Skeletal muscle satellite cell (primary cell): ENCODE data around the gene FAM163A.

Source experiments
- H3K27me3 ChIP-seq: 2 replicates; pipeline ENCODE4 v1.7.0; 2013; ENCODE audit warnings: low read length; ENCODE audit not compliant: control insufficient read depth, insufficient read depth
- H3K36me3 ChIP-seq: 2 replicates; pipeline ENCODE4 v1.7.0; 2013; ENCODE audit warnings: mild to moderate bottlenecking, control low read depth, low read length; ENCODE audit not compliant: insufficient read depth
- H3K4me1 ChIP-seq: 2 replicates; pipeline ENCODE4 v1.7.0; 2013; ENCODE audit warnings: low read length; ENCODE audit not compliant: control insufficient read depth, insufficient read depth
- H3K4me2 ChIP-seq: 2 replicates; pipeline ENCODE4 v1.7.0; 2013; ENCODE audit warnings: mild to moderate bottlenecking, low read length
- H3K4me3 ChIP-seq: 2 replicates; pipeline ENCODE4 v1.7.0; 2013; ENCODE audit warnings: low read length
- H3K9ac ChIP-seq: 2 replicates; pipeline ENCODE4 v1.7.0; 2013; ENCODE audit warnings: mild to moderate bottlenecking, low read depth, low read length, moderate library complexity
- H3K9me3 ChIP-seq: replicated peaks from 2 replicates; pipeline ENCODE4 v1.7.0; 2013; ENCODE audit warnings: mild to moderate bottlenecking, control low read depth, low read length

The FAM163A gene

GRCh38 chr1:179729881-179730280 lies 13.2 kb upstream of the FAM163A start:
- H3K36me3 ChIP-seq, result no peaks in the 10 kb centered on the region
- no peak overlapping the region for H3K4me2 ChIP-seq
- no peaks in the 10 kb centered on the region for H3K9me3 ChIP-seq
- H3K4me3 ChIP-seq, result no peak overlapping the region
- no peak overlapping the region for H3K9ac ChIP-seq
- H3K27me3 ChIP-seq, result peaks cover 21% of the 10 kb centered on the region
- H3K4me1 ChIP-seq, result no peaks in the 10 kb centered on the region

GRCh38 chr1:179731643-179732042 lies 11.4 kb upstream of the FAM163A start:
- Histone ChIP-seq H3K4me1 (no peaks in the 10 kb centered on the region), H3K36me3 (no peaks in the 10 kb centered on the region), H3K9me3 (no peaks in the 10 kb centered on the region), H3K4me2 (no peak overlapping the region), H3K4me3 (no peak overlapping the region), H3K9ac (no peak overlapping the region), H3K27me3 (peaks cover 21% of the 10 kb centered on the region)

- H3K4me1 ChIP-seq, result no peaks in the 10 kb centered on the region
- no peak overlapping the region for H3K4me3 ChIP-seq
- no peak overlapping the region for H3K9ac ChIP-seq
- no peaks in the 10 kb centered on the region for H3K9me3 ChIP-seq
- H3K4me2 ChIP-seq, result no peak overlapping the region
- H3K27me3 ChIP-seq, result peaks cover 78% of the 10 kb centered on the region
- H3K36me3 ChIP-seq, result no peaks in the 10 kb centered on the region
Observed at GRCh38 chr1:179742291-179742690, 800 bp upstream of the FAM163A start.

GRCh38 chr1:179743679-179744400 lies 749 bp downstream of the FAM163A start:
- no peak overlapping the region for H3K9ac ChIP-seq
- H3K36me3 ChIP-seq, result no peaks in the 10 kb centered on the region
- H3K4me2 ChIP-seq, result peak overlapping the region; percentile 41
- H3K4me3 ChIP-seq, result no peak overlapping the region
- H3K9me3 ChIP-seq, result no peaks in the 10 kb centered on the region
- H3K4me1 ChIP-seq, result no peaks in the 10 kb centered on the region
- H3K27me3 ChIP-seq, result peaks cover 83% of the 10 kb centered on the region

- H3K9ac ChIP-seq, result no peak overlapping the region
- H3K27me3 ChIP-seq, result peaks cover 85% of the 10 kb centered on the region
- no peak overlapping the region for H3K4me3 ChIP-seq
Observed at GRCh38 chr1:179744401-179745130, 1.5 kb downstream of the FAM163A start.

GRCh38 chr1:179745131-179745611 lies 2.1 kb downstream of the FAM163A start:
- no peaks in the 10 kb centered on the region for H3K4me1 ChIP-seq
- H3K4me2 ChIP-seq, result no peak overlapping the region
- H3K36me3 ChIP-seq, result no peaks in the 10 kb centered on the region
- no peak overlapping the region for H3K4me3 ChIP-seq
- no peak overlapping the region for H3K9ac ChIP-seq
- H3K27me3 ChIP-seq, result peaks cover 79% of the 10 kb centered on the region
- no peaks in the 10 kb centered on the region for H3K9me3 ChIP-seq

More at GRCh38 chr1:179744401-179745130, 1.5 kb downstream of the FAM163A start:
- Histone ChIP-seq H3K4me2 (no peak overlapping the region), H3K36me3 (no peaks in the 10 kb centered on the region), H3K9me3 (no peaks in the 10 kb centered on the region), H3K4me1 (no peaks in the 10 kb centered on the region)

GRCh38 chr1:179745743-179746142 lies 2.7 kb downstream of the FAM163A start:
- Histone ChIP-seq H3K4me3 (no peak overlapping the region), H3K9ac (no peak overlapping the region), H3K27me3 (peaks cover 73% of the 10 kb centered on the region), H3K36me3 (no peaks in the 10 kb centered on the region), H3K9me3 (no peaks in the 10 kb centered on the region), H3K4me2 (no peak overlapping the region), H3K4me1 (no peaks in the 10 kb centered on the region)

- Histone ChIP-seq H3K9me3 (no peaks in the 10 kb centered on the region), H3K27me3 (peaks cover 54% of the 10 kb centered on the region), H3K4me2 (no peak overlapping the region), H3K9ac (no peak overlapping the region), H3K4me1 (no peaks in the 10 kb centered on the region), H3K36me3 (no peaks in the 10 kb centered on the region), H3K4me3 (no peak overlapping the region)
Observed at GRCh38 chr1:179747611-179748010, 4.5 kb downstream of the FAM163A start.

- H3K27me3 ChIP-seq, result peaks cover 45% of the 10 kb centered on the region
Observed at GRCh38 chr1:179748772-179749171, 5.7 kb downstream of the FAM163A start.

GRCh38 chr1:179750630-179751029 lies 7.5 kb downstream of the FAM163A start:
- no peaks in the 10 kb centered on the region for H3K9me3 ChIP-seq

More at GRCh38 chr1:179748772-179749171, 5.7 kb downstream of the FAM163A start:
- Histone ChIP-seq H3K4me2 (no peak overlapping the region), H3K9ac (no peak overlapping the region), H3K4me1 (no peaks in the 10 kb centered on the region), H3K9me3 (no peaks in the 10 kb centered on the region), H3K36me3 (no peaks in the 10 kb centered on the region), H3K4me3 (no peak overlapping the region)

GRCh38 chr1:179753061-179753460 lies 10.0 kb downstream of the FAM163A start:
- H3K9ac ChIP-seq, result no peak overlapping the region
- H3K36me3 ChIP-seq, result no peaks in the 10 kb centered on the region
- no peak overlapping the region for H3K4me3 ChIP-seq
- H3K4me2 ChIP-seq, result no peak overlapping the region
- H3K4me1 ChIP-seq, result no peaks in the 10 kb centered on the region
- no peaks in the 10 kb centered on the region for H3K9me3 ChIP-seq
- peaks cover 8% of the 10 kb centered on the region for H3K27me3 ChIP-seq

More at GRCh38 chr1:179750630-179751029, 7.5 kb downstream of the FAM163A start:
- no peak overlapping the region for H3K4me2 ChIP-seq
- H3K36me3 ChIP-seq, result no peaks in the 10 kb centered on the region
- H3K4me1 ChIP-seq, result no peaks in the 10 kb centered on the region
- no peak overlapping the region for H3K9ac ChIP-seq
- H3K4me3 ChIP-seq, result no peak overlapping the region
- H3K27me3 ChIP-seq, result peaks cover 30% of the 10 kb centered on the region
